Endometrial microvascular endothelial cells (primary cell): Measurements from ENCODE around the gene URB1. TPM values are rescaled to one million over a fixed set of nuclear protein-coding genes. Genes with fewer than 3 reads are reported as not detected.
"Not testable (repeated sequence)": the region's sequence is repeated elsewhere in the genome, so short reads cannot be mapped to it uniquely, and the experiment has no call there.

ENCODE experiments used
- in situ Hi-C: cut with HindIII; loops from 2 replicates; pipeline ENCODE4 v1.10.0; 2017; ENCODE audit warnings: low sequenced_read_pairs, low pct_unique_long_range_greater_than_20kb; ENCODE audit errors: inconsistent ontology term
- total RNA-seq: library from RNA; depleted of rRNA; stranded (reverse); fragments of >200 nt; gene quantifications from one replicate; pipeline ENCODE4 v1.2.3, GENCODE V29; 2015; ENCODE audit errors: inconsistent ontology term

Gene URB1
- total RNA-seq, 1 donor from 2014 or later: 19.7 TPM

- in situ Hi-C loops: not testable (repeated sequence)
These were observed 127.5 kb downstream of the URB1 start for GRCh38 chr21:32265321-32265720.

- in situ Hi-C loops: no loop called here
These were observed 130.9 kb downstream of the URB1 start for GRCh38 chr21:32261929-32262328.

Other genes starting within 250 kb of the URB1 start
- gene MIS18A, start 114.0 kb downstream of the URB1 start, total RNA-seq: 13.3 TPM
- gene MRAP, start 94.2 kb downstream of the URB1 start, total RNA-seq: not detected
- 30.9 TPM for gene EVA1C, start 19.7 kb upstream of the URB1 start, total RNA-seq
- gene TCP10L, start 192.5 kb upstream of the URB1 start, total RNA-seq: not detected
- 16.4 TPM for gene CFAP298, start 219.4 kb upstream of the URB1 start, total RNA-seq